HG03066 (cell line): Measurements from ENCODE around the gene SFMBT2.

Experiments
- ATAC-seq: cut with Tn5 transposase; IDR thresholded peaks from one replicate; pipeline ENCODE4 v1.9.1; 2021; ENCODE audit warnings: low read depth; ENCODE audit not compliant: unreplicated experiment

Gene SFMBT2

DNA sequence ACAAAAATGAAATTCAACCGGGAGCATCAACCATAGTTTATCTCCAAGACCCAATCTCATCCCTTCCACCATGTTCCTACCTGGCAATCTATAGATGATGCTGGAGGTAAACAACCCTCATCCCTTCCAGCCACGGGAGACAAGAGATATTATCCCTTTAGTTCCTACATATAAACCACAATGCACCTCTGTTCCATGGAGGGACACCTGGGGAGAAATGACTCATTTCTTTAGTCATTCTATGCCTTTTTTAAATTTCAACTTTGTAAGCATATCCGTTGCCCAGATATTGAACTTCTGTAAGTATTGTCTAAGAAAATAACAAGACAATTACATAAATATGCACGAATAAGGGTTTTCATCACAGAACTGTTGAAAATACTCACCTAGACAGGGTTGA lies 15.5 kb upstream of the SFMBT2 start:
- ATAC-seq = no peak

DNA sequence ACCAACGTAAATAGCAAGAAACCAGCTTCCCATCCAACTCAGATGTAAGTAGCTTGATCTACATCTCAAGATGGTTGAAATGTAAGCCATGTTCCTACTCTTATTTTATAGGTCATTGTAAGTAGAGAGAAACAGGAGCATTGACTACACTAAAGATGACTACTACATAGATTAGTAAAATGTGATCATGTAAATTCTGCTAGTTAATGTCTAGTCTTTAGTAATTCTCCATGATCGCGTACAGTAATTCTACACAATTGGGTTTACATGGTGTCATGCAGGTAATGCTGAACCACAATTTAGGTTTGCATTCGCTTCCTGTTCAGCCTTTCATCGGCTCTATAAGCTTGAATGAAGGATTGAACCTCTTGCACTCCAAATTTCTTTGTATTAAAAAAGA lies 14.9 kb upstream of the SFMBT2 start:
- no peak for ATAC-seq

DNA sequence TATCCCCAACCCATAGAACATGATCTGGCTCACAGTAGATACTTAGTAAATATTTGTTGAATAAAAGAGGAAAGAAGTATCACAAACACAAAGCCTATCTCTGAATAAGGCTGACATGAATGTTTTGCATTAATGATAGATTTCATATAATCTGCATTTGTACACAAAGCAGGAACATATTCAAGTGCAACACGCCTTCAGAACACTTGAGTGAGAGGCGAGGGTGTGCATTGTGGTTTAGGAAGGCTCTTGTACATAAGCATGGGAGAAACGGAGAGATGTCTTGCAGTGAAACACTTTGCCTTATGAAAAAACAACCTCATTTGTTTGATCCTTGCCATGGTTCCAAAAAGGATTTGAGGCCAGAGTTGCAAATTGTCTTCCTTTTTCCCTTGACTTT lies 14.1 kb upstream of the SFMBT2 start:
- ATAC-seq = no peak

DNA sequence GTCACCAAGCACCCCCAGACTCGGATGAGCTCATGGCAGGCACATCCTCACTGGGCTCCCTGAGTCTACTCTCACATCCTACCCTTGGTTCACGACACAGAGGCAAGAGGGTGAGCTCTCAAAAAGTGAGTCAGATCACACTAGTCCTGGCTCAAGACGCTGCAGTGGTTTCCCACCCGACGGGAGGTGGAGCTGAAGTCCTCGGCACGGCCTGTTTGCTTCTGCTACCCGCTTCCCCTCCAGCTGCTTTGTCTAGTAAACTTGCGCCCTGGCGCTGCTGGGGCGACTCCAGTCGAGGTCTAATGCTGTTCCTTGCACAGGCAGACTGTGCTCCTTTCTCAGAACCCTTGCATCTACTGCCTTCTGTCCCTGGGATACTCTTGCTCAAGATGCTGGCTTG lies 13.5 kb upstream of the SFMBT2 start:
- no peak for ATAC-seq

DNA sequence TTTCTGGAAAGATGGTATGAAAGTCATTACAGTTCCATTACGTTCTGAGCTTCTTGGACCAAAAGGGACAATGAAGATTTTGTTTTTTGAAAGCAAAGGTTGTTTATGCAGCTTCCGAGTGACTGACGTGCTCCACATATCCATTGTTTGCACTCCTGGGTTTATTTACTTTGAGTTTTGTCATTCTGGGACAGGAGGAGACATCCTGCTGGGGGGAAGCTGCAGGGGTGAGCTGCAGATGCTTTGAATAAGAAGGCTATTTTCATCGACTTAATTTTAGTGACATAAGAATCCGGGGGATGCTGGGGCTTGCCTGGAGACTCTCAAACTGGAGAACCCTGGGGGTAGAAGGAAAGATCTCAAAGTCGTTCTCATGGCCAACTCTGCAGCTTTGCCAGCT lies 12.7 kb upstream of the SFMBT2 start:
- no peak for ATAC-seq

DNA sequence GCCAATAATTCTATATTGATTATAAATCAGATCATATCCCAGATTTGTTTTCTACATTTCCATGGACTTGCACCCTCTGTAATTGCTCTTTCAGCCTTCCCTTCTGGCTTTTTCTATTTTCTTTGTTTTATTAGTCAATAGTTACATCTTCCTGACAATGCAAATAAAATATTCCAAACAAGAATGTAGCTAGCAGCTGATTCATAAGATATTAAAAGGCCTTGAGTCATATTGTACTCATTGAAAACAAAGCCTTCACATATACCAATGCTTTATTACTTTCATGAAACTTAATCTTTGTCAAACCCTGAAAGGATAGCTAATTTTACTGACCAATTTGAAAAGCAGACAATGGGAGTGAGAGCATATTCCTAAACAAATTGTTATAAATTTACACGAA lies 10.7 kb upstream of the SFMBT2 start:
- ATAC-seq = no peak

DNA sequence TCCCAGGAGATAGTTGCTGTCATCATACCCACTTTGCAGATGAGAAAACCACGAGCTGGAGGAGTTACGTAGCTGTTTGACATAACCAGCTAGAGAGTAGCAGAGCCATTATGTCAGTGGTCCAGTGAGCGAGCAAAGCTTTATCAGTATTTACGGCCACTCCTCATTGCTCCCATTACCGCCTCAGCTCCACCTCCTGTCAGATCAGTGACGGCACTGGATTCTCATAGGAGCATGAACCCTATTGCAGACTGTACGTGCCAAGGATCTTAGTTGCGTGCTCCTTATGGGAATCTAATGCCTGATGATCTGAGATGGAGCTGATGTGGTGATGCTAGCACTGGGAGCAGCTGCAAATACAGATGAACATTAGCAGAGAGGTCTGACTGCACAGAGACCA lies 9.2 kb upstream of the SFMBT2 start:
- no peak for ATAC-seq

DNA sequence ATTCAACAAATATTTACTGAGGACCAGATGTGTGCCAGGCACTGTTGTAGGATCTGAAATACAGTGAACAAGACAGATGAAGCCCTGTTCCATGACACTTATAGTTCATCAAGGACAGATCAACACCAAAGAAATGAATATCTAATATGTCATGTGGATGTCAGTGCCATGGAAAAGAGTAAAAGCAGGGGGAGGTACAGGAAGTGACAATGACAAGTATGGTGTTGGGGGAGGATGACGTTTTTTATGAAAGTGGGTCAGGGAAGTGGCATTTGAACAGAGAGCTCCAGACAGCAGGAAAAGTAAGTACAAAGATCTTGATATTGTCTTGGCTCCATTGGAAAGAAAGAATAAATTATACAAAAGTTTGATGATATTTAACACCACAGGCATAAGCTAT lies 7.0 kb upstream of the SFMBT2 start:
- no peak for ATAC-seq

DNA sequence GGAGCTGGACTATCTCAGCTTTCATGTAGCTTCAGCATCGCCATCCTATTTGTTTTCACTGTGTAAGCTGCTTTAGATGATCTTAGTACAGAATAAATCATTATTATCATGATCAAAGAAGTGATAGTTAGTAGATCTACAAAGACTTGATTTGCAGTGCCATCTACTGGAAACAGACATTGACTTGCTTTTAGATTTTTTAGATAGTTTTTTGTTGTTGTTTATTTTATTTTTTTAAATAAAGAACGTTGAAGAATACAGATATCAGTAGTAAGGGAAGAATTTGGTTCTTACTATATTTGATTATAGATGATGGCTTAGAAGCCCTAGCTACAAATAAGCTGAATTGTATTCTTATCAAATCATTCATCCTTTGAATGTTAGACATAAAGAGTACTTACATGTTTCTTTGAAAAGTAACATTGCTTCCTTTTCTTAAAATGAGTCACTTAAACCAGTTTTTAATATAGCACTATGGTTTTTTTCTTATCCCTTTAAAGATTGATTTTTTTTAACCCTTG lies 6.3 kb upstream of the SFMBT2 start:
- no peak for ATAC-seq

DNA sequence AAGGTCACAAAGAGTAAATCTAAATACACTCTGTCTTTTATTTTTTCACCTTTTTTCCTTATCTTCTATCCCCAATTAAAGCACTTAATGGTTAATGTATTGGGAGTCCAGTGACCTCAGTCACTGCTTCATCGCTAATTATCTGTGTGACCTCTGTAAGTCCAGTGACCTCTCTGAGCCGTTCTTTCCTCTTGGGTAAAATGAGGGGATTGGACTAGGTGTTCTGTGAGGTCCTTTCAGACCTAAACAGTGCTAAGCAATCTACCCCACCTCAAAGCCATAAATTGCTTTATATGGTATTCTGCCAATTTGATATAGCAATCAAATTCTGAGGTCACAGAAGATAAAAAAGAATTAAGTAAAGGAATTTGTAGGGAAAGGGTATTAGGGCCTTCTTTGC lies 3.9 kb upstream of the SFMBT2 start:
- ATAC-seq = no peak

DNA sequence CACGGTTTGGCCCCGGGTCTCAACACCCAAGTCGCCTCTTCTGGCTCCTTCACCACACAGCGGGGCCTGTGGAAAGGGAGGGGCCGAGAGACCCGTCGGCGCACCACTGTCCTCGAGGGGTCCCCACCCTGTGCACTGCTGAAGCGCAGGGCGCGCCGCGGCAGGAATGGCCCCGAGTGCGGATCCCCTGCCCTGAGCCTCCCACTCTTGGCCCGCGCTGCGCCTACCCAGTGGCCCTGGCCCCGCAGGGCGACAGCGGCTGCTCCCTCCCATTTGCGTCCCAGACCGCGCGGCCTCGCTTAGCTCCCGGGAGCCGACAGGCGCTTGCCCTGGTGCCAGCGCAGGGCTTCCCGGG lies 2.1 kb upstream of the SFMBT2 start:
- no peak for ATAC-seq

DNA sequence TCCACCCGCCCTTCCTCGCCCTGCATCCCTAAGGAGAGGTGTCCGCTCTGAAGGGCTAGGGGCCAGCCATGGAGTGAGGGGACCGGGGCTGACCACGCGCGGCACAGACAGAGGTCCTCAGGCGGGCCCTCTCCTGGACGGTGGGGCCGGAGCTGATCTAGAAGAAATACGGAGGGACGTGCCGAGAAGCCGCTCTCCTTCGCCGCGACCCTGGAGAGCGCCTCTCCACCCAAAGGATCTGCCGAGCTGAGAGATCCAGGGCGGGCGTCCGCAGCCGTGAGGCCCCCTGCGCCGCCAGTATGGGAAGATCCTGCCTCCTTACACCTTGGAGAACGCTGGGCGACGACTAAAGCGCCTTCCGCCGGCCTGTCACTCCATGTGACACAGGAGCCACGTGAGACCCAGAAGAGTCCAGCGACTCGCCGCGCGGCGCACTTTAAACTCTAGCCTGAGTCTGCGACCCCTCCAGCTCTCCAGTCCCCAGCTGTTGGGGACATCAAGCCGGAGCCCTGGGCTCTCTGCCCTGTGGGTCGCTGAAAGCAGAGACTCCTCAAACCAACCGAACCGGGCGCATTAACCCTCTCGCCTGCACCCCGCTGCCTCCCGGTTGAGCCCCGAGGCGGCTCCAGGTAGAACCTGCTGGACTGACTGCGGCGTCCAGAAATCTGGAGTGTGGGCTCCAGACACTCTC lies 1.5 kb upstream of the SFMBT2 start:
- no peak for ATAC-seq

DNA sequence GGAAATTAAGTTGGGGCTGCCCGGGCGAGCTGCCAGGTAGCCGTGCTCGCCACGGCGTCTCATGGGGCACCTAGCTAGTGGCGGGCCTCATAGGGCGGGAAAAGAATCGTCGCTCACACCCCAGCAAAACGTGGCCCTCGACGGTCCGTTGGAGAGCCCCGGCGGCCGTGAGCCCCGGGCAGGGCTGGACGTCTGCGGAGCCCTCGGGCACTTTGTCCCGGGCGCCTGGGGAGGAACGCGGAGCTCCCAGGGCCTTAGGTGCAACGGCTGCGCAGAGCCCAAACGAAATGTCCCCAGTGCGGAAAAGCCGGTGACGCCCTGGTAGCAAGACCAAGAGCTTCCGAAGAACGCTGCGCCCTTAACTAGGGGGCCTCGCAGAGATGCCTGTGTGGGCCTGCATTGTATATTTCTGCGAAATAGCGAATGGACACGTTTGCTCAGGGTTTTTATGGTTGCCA lies 866 bp upstream of the SFMBT2 start:
- no peak for ATAC-seq

DNA sequence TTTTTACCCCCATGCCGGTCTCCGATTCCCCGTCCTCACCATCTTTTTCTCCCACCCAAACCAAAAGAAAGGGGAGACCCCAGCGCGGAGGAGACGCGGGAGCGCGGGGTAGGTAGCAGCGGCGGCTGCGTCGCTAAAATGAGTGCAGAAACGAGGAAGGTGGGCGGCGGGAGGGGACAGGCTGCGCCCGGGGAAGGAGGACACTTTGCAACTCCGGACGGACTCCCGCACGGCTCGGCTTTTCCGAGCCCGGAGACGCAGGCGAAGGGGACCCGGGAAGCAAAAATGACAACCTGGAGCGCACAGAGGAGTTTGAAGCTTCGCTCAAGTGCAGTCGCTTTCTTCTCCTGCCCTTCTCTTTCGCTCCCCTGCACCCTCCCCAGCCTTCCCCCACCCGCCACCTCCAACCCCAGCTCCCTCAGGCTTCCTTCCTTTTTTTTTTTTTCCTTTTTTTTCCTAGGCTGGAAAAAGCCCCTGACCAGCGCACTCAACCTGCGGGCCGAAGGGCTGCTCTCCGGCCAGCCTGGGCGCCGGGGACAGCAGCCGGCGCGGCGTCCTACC lies 453 bp downstream of the SFMBT2 start:
- ATAC-seq = no peak

DNA sequence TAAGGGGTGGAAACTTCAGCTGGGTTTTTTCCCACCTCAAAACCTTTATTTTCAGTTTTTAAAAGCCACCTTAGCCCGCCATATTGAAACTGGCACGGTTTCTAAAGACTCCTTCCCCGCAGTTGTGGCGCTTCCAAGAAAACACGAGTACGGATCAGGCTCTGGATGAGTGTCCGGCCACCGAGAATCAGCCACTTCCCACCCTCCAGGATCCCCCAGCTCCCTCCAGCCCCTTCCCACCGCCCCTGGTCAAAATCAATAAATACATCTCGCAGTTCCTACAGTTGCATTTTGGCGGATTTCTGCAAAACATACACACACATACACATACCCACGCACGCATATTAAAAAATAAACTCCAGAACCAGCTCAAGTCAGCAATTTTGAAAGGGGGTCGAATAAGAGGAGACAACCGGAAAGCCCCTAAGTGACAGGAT lies 1.1 kb downstream of the SFMBT2 start:
- ATAC-seq = no peak

DNA sequence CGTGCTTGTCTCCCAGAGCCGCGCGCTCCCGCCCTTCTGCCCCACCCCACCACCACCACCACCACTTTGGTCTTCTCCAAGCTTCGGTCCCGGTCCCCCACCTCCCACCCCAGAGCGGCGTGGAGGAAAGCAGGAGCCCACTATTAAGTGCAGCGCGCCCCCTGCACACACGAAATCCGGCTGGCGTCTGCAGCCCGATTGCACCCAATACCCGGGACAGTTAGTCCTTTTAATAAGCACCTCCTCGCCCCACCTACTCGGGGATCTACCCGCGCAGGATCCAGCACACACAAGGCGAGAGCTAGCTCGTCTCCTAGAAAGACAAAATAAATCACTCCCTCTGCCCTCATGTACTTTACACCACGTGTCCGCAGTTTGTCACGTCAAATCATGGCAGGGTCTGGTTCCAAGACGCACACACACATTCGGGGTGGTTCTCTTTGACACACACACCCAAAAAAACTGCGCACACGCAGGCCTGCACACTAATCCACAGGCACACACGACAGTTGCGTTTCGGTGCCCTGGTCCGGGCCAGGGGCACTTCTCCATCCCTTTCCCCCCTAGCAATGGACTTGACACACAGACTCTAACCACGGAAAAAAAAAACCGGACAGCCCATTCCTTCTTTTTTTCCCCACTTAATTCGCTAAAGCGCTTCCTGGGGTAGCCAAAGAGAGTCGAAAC lies 1.6 kb downstream of the SFMBT2 start:
- ATAC-seq = no peak

DNA sequence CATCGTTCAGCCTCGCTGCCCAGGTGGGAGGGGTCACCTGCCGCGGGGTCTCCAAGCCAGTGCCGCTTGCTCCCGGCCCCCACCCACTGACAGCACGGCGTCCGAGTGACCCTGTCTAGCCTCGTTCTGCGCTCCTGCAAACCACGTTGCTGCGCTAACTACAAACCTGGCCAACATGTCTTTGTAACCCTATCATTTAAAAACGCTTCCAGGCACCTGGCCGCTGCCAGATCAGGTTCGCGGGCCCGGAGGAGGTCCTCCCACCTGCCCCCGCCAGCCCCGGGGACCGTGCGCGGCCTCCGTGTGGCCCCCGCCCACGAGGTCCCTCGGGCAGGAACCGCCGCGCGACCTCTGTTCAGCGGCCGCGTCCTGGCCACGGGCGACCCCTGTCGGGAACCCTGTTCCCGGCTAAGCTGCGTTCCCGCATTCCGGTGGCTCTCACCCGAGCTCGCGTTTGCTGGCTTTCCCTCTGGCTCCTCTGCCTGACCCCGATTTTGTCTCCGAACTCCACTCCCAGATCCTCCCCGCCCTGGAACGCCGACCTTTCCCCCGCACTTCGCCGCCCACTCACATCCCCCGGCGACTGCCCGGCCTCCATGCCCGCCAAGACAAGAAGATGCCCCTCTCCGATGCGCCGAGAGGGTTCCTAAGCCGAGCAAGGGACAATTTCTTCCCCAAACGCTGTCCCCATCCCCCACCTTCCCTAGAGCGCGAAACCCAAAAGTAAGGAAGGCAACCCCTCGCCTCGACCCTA lies 2.4 kb downstream of the SFMBT2 start:
- peak; percentile 31 for ATAC-seq

DNA sequence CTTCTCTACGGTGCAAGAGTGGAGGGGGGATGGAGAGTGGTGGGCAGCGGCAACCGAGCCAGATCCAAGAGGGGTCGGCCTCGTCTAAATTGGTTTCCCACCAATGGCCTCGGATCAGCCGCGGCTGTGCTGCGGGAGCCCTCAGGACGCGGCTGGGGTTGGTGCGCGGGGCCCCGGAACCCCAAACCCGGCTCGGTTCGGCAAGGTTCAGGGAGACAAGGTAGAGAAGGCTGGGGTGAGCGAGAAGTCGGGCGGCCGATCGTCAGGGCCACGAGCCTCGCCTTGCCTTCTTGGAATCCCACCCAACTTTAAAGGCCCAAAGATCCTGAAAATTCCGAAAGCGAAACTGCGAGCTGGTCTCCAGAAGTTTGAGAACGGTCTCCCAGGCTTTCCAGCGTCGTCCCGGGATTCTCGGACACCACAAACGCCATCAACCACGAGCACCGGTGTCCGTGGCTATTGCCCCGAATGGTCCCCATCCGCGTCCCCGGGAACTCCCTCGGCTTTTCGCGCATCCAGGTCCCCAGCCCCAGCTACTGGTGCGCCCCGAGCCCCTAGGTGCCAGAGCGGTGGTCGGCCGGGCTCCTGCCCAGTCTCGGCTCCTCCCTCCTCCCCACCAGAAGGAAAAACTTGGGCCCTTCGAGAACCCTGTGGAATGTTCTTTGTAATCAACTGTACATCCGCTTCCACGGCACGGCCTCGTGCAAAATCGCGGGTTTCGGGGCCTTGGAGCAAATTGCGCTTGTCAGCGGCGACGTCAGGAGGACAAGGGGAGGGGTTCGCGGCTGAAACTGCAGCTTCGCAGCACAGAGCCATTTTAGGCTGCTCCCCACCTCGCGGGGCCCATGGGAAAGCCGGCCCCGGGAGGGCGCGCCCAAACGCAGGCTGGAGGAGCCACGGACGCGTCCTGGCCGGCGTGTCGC lies 3.2 kb downstream of the SFMBT2 start:
- ATAC-seq = peak; percentile 10

DNA sequence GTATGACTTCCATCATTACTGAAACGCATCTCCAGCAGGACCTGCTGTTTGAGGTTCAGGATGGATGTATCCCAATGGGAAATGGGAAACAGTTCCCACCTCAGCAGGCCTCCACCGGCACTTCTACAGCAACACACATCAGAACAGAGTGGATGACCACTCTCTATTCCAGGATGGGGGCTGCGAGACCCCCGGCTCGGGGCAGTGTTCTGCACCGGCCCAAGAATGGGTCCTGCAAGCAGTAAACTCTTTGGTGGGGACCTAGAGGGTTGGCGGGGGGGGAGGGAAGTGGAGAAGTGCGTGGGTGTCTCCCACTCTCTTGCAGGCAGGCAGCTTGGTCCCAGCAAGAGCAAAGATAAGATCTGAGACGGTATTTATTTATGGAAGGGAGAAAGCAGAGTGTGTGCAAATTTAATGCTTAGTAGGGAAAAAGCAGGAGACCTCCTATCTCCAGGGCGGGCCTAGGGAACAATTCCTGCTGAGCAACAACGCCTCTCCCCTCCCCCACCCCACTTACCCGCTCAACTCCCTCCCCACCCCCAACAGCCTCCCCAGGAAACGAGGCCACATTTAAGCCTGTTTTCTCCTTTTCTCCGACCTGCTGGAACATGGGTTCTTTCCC lies 4.0 kb downstream of the SFMBT2 start:
- no peak for ATAC-seq

DNA sequence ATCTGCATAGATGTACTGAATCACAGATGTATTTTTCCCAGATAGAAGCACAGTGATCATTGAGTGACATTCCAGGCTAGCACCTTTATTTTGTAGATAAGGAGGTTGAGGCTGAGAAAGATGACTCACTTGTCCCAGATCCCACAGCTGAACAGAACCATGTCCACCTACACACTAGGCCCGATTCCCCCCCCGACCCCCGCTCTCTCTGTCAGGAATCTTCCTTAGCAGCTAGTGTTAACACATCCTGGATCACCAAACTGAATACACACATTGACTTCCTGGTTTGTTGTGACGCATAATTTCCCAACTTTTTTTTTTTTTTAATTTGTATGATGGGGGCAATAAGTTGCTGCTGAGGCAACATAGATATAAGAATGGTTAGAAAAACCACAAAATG lies 5.2 kb downstream of the SFMBT2 start:
- ATAC-seq = no peak
